HG02885 (cell line): ENCODE results near the gene STX16.

Experiments used
- ATAC-seq: cut with Tn5 transposase; IDR thresholded peaks from one replicate; pipeline ENCODE4 v1.9.1; 2021; ENCODE audit warnings: mild to moderate bottlenecking; ENCODE audit not compliant: unreplicated experiment, poor library complexity

STX16 gene

DNA sequence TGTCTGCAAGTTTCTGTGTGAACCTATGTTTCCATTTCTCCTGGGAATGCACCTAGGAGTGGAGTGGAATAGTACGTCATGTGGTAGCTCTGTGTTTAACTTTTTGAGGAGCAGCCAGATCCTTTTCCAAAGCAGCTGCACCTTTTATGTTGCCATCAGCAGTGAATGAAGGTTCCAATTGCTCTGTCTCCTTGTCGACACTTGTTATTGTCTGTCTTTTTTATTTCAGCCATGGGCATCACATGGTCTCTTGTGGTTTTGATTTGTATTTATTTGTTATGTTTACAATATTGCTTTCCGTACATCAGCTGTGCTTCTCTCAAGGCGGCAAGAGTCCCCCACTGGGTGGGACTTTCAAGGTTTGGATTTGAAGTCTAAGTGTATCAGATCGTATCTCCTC, 33.9 kb upstream of the STX16 start:
- ATAC-seq, result no peak

DNA sequence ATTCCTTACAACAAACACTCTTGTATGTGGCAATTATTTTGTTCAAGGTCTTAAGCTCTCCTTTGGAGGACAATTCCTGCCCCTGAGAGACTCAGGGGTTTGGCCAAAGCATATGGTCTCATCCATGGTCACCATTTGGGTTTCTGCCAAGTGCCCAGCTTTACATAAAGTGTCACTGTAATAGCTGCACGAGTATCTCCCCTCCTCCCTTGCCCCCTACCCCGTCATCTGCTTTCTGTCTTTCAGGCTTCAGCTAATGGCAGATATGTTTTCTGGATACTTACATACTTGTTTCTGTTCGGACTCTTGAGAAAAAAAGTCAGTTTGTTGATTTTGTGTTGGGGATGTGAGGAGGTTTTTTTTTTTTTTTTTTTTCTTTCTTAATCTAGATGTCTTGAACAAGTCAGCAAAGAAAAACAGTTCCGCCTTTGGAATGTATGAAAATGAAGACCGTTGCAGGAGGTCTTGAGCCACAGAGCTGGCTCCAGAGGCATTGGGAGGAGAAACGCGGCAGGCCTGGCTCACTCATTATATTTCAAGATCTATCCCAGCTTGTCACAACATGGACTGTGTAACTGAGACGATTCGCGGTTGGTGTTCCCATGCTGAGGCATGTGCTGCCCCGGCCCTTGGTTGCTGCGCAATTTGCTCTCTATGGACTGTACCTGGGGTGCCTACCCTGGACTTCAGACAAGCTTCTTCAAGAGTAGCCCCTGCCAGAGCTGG, 32.6 kb upstream of the STX16 start:
- no peak for ATAC-seq

DNA sequence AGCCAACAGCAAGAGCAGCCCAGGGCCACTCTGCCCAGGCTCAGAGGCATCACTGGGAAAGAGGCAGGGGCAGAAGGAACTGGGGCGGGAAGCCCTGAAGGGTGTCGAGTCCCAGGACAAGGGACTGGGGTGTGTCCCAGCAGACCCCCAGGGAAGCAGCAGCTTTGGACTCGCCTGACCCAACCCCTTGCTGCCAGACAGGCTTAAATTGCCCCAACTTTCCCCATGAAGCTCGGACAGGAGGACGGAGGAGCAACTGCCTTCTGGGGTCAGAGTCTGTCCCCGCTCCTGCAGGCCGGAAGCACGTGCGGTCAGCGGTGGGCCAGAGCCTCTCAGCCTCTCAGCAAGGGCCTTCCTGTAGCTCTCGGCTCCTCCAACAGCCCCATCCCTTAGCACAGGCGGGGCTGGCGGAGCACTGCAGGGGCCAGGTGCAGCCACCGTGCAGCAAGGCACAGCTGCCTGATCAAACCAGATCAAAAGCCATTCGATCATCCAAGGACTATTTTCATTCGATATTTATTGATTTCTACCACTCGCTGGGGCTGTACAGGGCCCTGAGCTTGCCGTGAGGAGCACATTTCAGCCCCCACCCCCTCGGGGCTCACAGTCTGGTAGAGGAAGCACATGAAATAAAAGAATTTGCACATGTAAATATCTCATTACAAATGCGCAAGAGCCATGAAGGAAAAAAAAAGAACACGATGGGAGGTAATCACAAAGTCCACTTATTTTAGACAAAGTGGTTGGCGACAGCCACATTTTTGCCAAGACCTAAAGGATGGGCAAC, 31.8 kb upstream of the STX16 start:
- ATAC-seq, result no peak

GRCh38 chr20:58619864-58620431, 31.1 kb upstream of the STX16 start:
- no peak for ATAC-seq

- no peak for ATAC-seq
Measured at GRCh38 chr20:58621906-58622548, 29.1 kb upstream of the STX16 start.

DNA sequence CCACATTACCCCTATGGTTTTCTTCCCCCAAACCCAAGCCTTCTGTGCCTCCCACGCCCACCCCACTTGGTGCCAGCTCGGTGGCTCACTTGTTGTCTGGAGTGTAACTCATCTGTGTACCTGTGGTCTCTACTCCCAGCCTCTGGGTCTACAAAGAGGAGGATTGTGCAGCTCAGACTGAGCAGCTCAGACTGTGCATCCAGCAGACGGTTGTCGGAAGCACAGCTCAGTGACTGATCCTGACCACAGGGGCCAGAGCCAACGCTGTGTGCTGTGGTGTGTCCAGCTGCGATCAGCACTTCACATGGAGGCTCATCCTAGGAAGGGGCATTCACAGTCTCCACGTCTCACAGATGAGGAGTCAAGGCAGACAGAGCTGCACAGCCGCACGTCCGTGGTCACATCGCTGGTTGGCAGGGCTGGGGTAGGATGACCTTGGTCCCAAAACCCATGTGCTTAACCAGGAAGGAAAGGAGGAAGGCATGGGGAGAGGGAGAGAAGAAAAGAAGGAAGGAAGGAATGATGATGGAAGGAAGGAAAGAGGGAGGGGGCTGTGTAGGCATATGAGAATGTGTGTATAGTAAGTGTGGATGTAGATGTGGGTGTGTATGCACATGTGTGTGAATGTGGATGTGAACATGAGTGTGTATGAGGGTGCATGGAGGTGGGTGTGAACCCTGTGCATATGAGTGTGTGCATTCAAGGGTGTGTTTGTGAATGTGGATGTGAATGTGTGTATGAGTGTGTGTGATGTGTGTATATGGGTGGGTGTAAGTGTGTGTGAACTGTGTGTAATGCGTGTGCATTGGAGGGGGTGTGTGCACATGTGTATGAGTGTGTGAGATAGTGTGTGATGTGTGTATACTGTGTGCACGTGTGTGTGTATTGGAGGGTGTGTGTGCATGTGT, 28.2 kb upstream of the STX16 start:
- ATAC-seq, result no peak

- no peak for ATAC-seq
Measured at GRCh38 chr20:58623579-58624473, 27.3 kb upstream of the STX16 start.

GRCh38 chr20:58624687-58625086, 26.4 kb upstream of the STX16 start:
- ATAC-seq, result no peak

DNA sequence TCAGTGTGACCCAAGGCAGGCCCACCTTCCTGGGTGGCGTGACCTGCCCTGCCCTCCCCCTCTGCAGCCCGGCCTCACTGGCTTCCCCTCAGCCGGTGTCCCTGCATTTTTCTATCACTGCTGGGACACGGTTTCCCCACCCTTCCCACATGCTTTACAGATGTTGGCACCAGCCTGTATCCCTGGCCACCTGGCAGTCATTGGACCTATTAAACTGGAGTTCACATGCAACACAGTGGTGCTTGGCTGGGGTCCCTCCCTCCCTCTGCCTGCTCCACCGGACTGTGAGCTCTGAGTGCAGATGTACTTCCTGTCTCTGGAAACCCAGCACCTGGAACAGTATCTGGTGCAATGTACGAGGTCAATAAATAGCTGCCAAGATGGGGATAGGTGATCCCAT, 25.5 kb upstream of the STX16 start:
- ATAC-seq, result no peak

GRCh38 chr20:58626051-58626450, 25.0 kb upstream of the STX16 start:
- ATAC-seq, result no peak

- no peak for ATAC-seq
Measured at GRCh38 chr20:58627212-58628072, 23.6 kb upstream of the STX16 start.

DNA sequence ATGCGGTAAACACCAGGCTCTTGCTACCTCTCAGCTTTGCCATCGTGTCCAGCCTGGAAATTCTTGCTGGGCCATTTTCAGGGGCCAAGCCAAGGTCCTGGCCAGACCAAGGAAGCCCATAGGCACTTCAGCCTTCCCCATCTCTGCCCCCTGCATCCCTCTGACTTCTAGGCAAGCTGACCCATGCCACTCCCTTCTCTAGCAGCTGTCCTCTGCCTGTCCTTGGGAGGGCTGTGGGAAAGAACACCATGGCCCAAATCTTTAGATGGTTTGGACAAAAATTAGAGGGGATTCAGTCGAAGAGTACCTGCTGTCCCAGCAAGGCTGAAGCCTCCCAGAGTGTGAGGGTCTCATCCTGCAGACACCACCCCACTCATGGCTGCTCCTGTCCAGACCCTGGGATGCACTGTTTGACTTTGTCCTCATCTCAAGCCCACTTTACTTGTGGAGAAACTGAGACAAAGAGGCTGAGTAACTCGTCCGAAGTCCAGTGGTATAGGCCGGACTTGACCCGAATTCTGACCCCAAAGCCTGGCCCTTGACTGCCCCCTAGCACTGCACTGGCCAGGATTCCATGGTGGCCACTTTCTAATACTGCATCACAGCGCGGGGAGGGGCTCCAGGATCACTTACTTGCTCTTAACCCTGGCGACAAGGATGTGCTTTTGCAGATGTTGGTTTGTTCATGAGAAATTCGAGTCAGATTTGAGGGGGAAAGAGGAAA, 22.4 kb upstream of the STX16 start:
- ATAC-seq, result no peak

GRCh38 chr20:58629215-58629580, 21.9 kb upstream of the STX16 start:
- ATAC-seq, result no peak

DNA sequence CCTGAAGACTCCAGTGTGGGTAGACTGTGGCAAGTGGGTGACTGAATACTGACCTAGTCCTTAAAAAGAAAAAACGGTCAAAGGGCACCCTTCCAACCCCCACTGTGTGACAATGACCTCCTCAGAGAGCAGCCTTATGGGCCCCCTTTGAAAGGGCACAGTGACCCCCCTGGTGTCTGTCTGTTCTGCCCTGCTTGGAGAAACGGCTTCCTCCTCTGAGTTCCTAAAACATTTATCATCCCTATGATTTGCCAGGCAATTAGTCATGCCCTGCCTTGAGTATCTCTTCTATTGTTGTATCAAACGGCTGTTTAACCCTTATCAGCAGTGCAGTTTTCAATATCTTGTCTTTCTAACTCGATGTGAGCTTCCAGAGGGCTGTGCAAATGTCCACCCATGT, 21.0 kb upstream of the STX16 start:
- no peak for ATAC-seq

- ATAC-seq, result no peak
Measured at GRCh38 chr20:58633161-58634053, 17.7 kb upstream of the STX16 start.

- no peak for ATAC-seq
Measured at GRCh38 chr20:58634059-58634458, 17.0 kb upstream of the STX16 start.
